Neural cell (in vitro differentiated cells): ENCODE data around the gene CAPN13. TPM values are rescaled to one million over a fixed set of nuclear protein-coding genes. Genes with fewer than 3 reads are reported as not detected.

ENCODE experiments used
- H2AFZ ChIP-seq: fragments of 200-600, 300-800 bp; sonication (generic), shearing (Covaris generic); 2 replicates; pipeline ENCODE4 v1.6.0; 2014; ENCODE audit warnings: low read depth, mild to moderate bottlenecking, antibody characterized with exemption, low read length, moderate library complexity
- H3F3A ChIP-seq: fragments of 200-600 bp; shearing (Covaris generic); 2 replicates; pipeline ENCODE4 v1.6.1; 2016; ENCODE audit warnings: mild to moderate bottlenecking, moderate library complexity, mixed read lengths, antibody characterized with exemption, low read length; ENCODE audit not compliant: insufficient read depth, poor library complexity, severe bottlenecking
- H3K27ac ChIP-seq: fragments of 200-600, 300-800 bp; sonication (generic), shearing (Covaris generic); 2 replicates; pipeline ENCODE4 v1.5.1; 2014; ENCODE audit warnings: mild to moderate bottlenecking, low read length, moderate library complexity
- H3K27me3 ChIP-seq: fragments of 300-800, 200-600 bp; sonication (generic), shearing (Covaris generic); 2 replicates; pipeline ENCODE4 v1.6.0; 2014; ENCODE audit warnings: mild to moderate bottlenecking, low read depth, low read length, moderate library complexity; ENCODE audit not compliant: insufficient read depth
- H3K36me3 ChIP-seq: fragments of 300-800, 200-600 bp; sonication (generic), shearing (Covaris generic); 2 replicates; pipeline ENCODE4 v1.5.1; 2014; ENCODE audit warnings: mild to moderate bottlenecking, antibody characterized with exemption, low read length, moderate library complexity; ENCODE audit not compliant: insufficient read depth
- H3K4me2 ChIP-seq: fragments of 300-800, 200-600 bp; sonication (generic), shearing (Covaris generic); 2 replicates; pipeline ENCODE4 v1.6.0; 2014; ENCODE audit warnings: mild to moderate bottlenecking, low read length
- H3K4me3 ChIP-seq: fragments of 300-800, 200-600 bp; sonication (generic), shearing (Covaris generic); 2 replicates; pipeline ENCODE4 v1.5.1; 2014; ENCODE audit warnings: mild to moderate bottlenecking, low read length, moderate library complexity
- H3K79me2 ChIP-seq: fragments of 200-600 bp; shearing (Covaris generic); replicated peaks from 2 replicates; pipeline ENCODE4 v1.6.0; 2014; ENCODE audit warnings: mild to moderate bottlenecking, low read length, moderate library complexity; ENCODE audit not compliant: insufficient read depth
- H3K9ac ChIP-seq: fragments of 300-800, 200-600 bp; sonication (generic), shearing (Covaris generic); 2 replicates; pipeline ENCODE4 v1.6.1; 2016; ENCODE audit warnings: mild to moderate bottlenecking, low read length, mixed read lengths
- H3K9me2 ChIP-seq: fragments of 200-600 bp; shearing (Covaris generic); 2 replicates; pipeline ENCODE4 v1.6.1; 2016; ENCODE audit warnings: mild to moderate bottlenecking, low read length, mixed read lengths; ENCODE audit not compliant: insufficient read depth
- H3K9me3 ChIP-seq: fragments of 200-600, 300-800 bp; sonication (generic), shearing (Covaris generic); 2 replicates; pipeline ENCODE4 v1.6.1; 2016; ENCODE audit warnings: mild to moderate bottlenecking, mixed run types, low read length, moderate library complexity, mixed read lengths
- H4K20me1 ChIP-seq: fragments of 200-600 bp; shearing (Covaris generic); 2 replicates; pipeline ENCODE4 v1.6.1; 2016; ENCODE audit warnings: mild to moderate bottlenecking, mixed run types; ENCODE audit not compliant: insufficient read depth
- CTCF ChIP-seq: fragments of 450-650 bp; IDR thresholded peaks from 2 replicates; pipeline ENCODE4 v1.5.1; 2014; ENCODE audit warnings: antibody characterized with exemption, mild to moderate bottlenecking, moderate library complexity; ENCODE audit not compliant: poor library complexity, severe bottlenecking
- EP300 ChIP-seq: fragments of 450-650 bp; conservative IDR thresholded peaks from 2 replicates; pipeline ENCODE4 v1.6.1; 2014; ENCODE audit warnings: antibody characterized with exemption, mild to moderate bottlenecking, moderate library complexity; ENCODE audit not compliant: poor library complexity, severe bottlenecking
- EZH2 ChIP-seq: fragments of 200-600, 300-800 bp; shearing (Covaris generic), sonication (generic); IDR thresholded peaks from 2 replicates; pipeline ENCODE4 v1.6.1; 2014; ENCODE audit warnings: antibody characterized with exemption, low read length, borderline replicate concordance, mild to moderate bottlenecking; ENCODE audit not compliant: insufficient read depth, poor library complexity, severe bottlenecking
- MXI1 ChIP-seq: fragments of 450-650 bp; conservative IDR thresholded peaks from 2 replicates; pipeline ENCODE4 v1.6.1; 2014; ENCODE audit warnings: antibody characterized with exemption, mild to moderate bottlenecking; ENCODE audit not compliant: poor library complexity, severe bottlenecking
- POLR2AphosphoS5 ChIP-seq: IDR thresholded peaks from 2 replicates; pipeline ENCODE4 v1.6.1; 2012
- RAD21 ChIP-seq: fragments of 450-650 bp; conservative IDR thresholded peaks from 2 replicates; pipeline ENCODE4 v1.6.1; 2014; ENCODE audit warnings: antibody characterized with exemption, mild to moderate bottlenecking, moderate library complexity
- REST ChIP-seq: IDR thresholded peaks from 2 replicates; pipeline ENCODE4 v1.6.1; 2012; ENCODE audit warnings: borderline replicate concordance
- SMC3 ChIP-seq: fragments of 450-650 bp; conservative IDR thresholded peaks from 2 replicates; pipeline ENCODE4 v1.6.1; 2014; ENCODE audit warnings: antibody characterized with exemption, mild to moderate bottlenecking, moderate library complexity; ENCODE audit not compliant: poor library complexity
- TAF1 ChIP-seq: IDR thresholded peaks from 2 replicates; pipeline ENCODE4 v1.6.1; 2012; ENCODE audit warnings: low read depth
- polyA plus RNA-seq: library from polyadenylated mRNA; depleted of rRNA; stranded (reverse); fragments of >200 nt; gene quantifications from 2 replicates; pipeline ENCODE4 v1.2.3, GENCODE V29; 2014

The CAPN13 gene
- polyA plus RNA-seq, 1 donor from 2014 or later, result not detected

- H3K27me3 ChIP-seq, result no peaks in the 10 kb centered on the region
- TF ChIP-seq MXI1, result no peak
- no peak for TF ChIP-seq EZH2
- TF ChIP-seq REST, result no peak
- no peak for TF ChIP-seq POLR2AphosphoS5
- TF ChIP-seq RAD21, result no peak
- TF ChIP-seq EP300, result no peak
- TF ChIP-seq SMC3, result no peak
- no peak for TF ChIP-seq CTCF
- no peak for TF ChIP-seq TAF1
- no peaks in the 10 kb centered on the region for H3K36me3 ChIP-seq
- no peaks in the 10 kb centered on the region for H4K20me1 ChIP-seq
- no peaks in the 10 kb centered on the region for H3K9me2 ChIP-seq
- H3F3A ChIP-seq, result no peaks in the 10 kb centered on the region
- H3K4me2 ChIP-seq, result no peak overlapping the region
- H2AFZ ChIP-seq, result no peak overlapping the region
- no peak overlapping the region for H3K9ac ChIP-seq
- H3K4me3 ChIP-seq, result no peak overlapping the region
- no peaks in the 10 kb centered on the region for H3K79me2 ChIP-seq
- H3K27ac ChIP-seq, result peak overlapping the region; percentile 6
- H3K9me3 ChIP-seq, result no peaks in the 10 kb centered on the region
Measured at GRCh38 chr2:30798536-30798991, 8.7 kb downstream of the CAPN13 start.

- H3F3A ChIP-seq, result no peaks in the 10 kb centered on the region
- H3K27me3 ChIP-seq, result no peaks in the 10 kb centered on the region
- no peak overlapping the region for H3K27ac ChIP-seq
- H2AFZ ChIP-seq, result no peak overlapping the region
- H3K36me3 ChIP-seq, result no peaks in the 10 kb centered on the region
- H3K79me2 ChIP-seq, result no peaks in the 10 kb centered on the region
- H3K4me3 ChIP-seq, result no peak overlapping the region
- no peaks in the 10 kb centered on the region for H3K9me3 ChIP-seq
- no peaks in the 10 kb centered on the region for H3K9me2 ChIP-seq
- no peak overlapping the region for H3K9ac ChIP-seq
- TF ChIP-seq EP300, result no peak
- TF ChIP-seq RAD21, result no peak
- TF ChIP-seq MXI1, result no peak
- no peak for TF ChIP-seq SMC3
- TF ChIP-seq CTCF, result no peak
- TF ChIP-seq REST, result no peak
- no peak for TF ChIP-seq EZH2
- no peak for TF ChIP-seq POLR2AphosphoS5
- no peak for TF ChIP-seq TAF1
- H3K4me2 ChIP-seq, result no peak overlapping the region
- no peaks in the 10 kb centered on the region for H4K20me1 ChIP-seq
Measured at GRCh38 chr2:30797381-30798015, 9.7 kb downstream of the CAPN13 start.
